Right atrium auricular region (tissue), 2 donors: ENCODE measurements around the gene VPS26B. TPM values are rescaled to one million over a fixed set of nuclear protein-coding genes. Genes with fewer than 3 reads are reported as not detected.

Source experiments
- DNase-seq: peaks from one replicate; pipeline ENCODE4 v3.0.0-alpha.2; 2019; ENCODE audit warnings: low spot score
- H3K27ac ChIP-seq, 2 donors: fragments of 200-600 bp; sonication (generic); 1 replicate in 1 of 2; 2 replicates in 1 of 2; pipeline ENCODE4 v1.5.1; 2016 to 2019
- H3K27me3 ChIP-seq, 2 donors: fragments of 200-600 bp; sonication (generic); one replicate each; pipeline versions ENCODE4 v1.5.1 to v1.6.0; 2017 to 2019
- H3K36me3 ChIP-seq: fragments of 200-600 bp; sonication (generic); one replicate; pipeline ENCODE4 v1.5.1; 2016
- H3K4me1 ChIP-seq, 2 donors: fragments of 200-600 bp; sonication (generic); one replicate each; pipeline versions ENCODE4 v1.5.1 to v1.6.0; 2017 to 2019
- H3K4me3 ChIP-seq, 2 donors: fragments of 200-600 bp; sonication (generic); 1 replicate in 1 of 2; 2 replicates in 1 of 2; pipeline ENCODE4 v1.5.1; 2017 to 2019; ENCODE audit warnings: mild to moderate bottlenecking in 1 of 2, moderate library complexity in 1 of 2
- H3K9me3 ChIP-seq, 2 donors: fragments of 200-600 bp; sonication (generic); one replicate each; pipeline ENCODE4 v1.5.1; 2019
- CTCF ChIP-seq, 2 donors: fragments of 200-600 bp; sonication (generic); IDR thresholded peaks; one replicate each; pipeline ENCODE4 v1.5.1; 2019; ENCODE audit warnings: antibody characterized with exemption in 2 of 2
- total RNA-seq, 2 donors: library from RNA; depleted of rRNA; stranded (reverse); fragments of >200 nt; gene quantifications; one replicate each; pipeline ENCODE4 v1.1.0, GENCODE V29; 2016

The VPS26B gene
- total RNA-seq, 2 donors from 2014 or later = 24.9 to 25.1 TPM

GRCh38 chr11:134264966-134265764, 40.7 kb downstream of the VPS26B start:
- no peak for TF ChIP-seq CTCF (IDR thresholded peaks at IDR 0.05)

GRCh38 chr11:134266440-134266839, 42.0 kb downstream of the VPS26B start:
- H3K27me3 ChIP-seq = no peaks in the 10 kb centered on the region
- peaks cover 24% of the 10 kb centered on the region for H3K36me3 ChIP-seq
- H3K9me3 ChIP-seq = no peaks in the 10 kb centered on the region
- no peak for TF ChIP-seq CTCF (IDR thresholded peaks at IDR 0.05)
- H3K4me3 ChIP-seq = no peak overlapping the region
- H3K27ac ChIP-seq = no peak overlapping the region
- H3K4me1 ChIP-seq = no peaks in the 10 kb centered on the region
- no peak for DNase-seq

More at GRCh38 chr11:134264966-134265764, 40.7 kb downstream of the VPS26B start:
- Histone ChIP-seq H3K27ac (no peak overlapping the region), H3K4me1 (no peaks in the 10 kb centered on the region), H3K27me3 (no peaks in the 10 kb centered on the region), H3K9me3 (no peaks in the 10 kb centered on the region), H3K4me3 (no peak overlapping the region), H3K36me3 (peaks cover 33% of the 10 kb centered on the region)
- DNase-seq = no peak

GRCh38 chr11:134266841-134267251, 42.4 kb downstream of the VPS26B start:
- H3K27me3 ChIP-seq = no peaks in the 10 kb centered on the region
- TF ChIP-seq CTCF (IDR thresholded peaks at IDR 0.05) = no peak
- no peak overlapping the region for H3K27ac ChIP-seq
- H3K4me1 ChIP-seq = no peaks in the 10 kb centered on the region
- DNase-seq = no peak
- no peaks in the 10 kb centered on the region for H3K9me3 ChIP-seq
- no peak overlapping the region for H3K4me3 ChIP-seq
- H3K36me3 ChIP-seq = peaks cover 20% of the 10 kb centered on the region

- Histone ChIP-seq H3K27ac (no peak overlapping the region), H3K27me3 (peaks cover 0 to 3% of the 10 kb centered on the region in 2 donors), H3K36me3 (peaks cover 14% of the 10 kb centered on the region), H3K9me3 (no peaks in the 10 kb centered on the region), H3K4me3 (no peak overlapping the region), H3K4me1 (no peaks in the 10 kb centered on the region)
- TF ChIP-seq CTCF (IDR thresholded peaks at IDR 0.05) = no peak
- no peak for DNase-seq
Measured at GRCh38 chr11:134267461-134267860, 43.0 kb downstream of the VPS26B start.

- Histone ChIP-seq H3K27me3 (peaks cover 2 to 3% of the 10 kb centered on the region in 2 donors), H3K27ac (no peak overlapping the region), H3K4me1 (no peaks in the 10 kb centered on the region), H3K36me3 (peaks cover 9% of the 10 kb centered on the region), H3K4me3 (no peak overlapping the region), H3K9me3 (no peaks in the 10 kb centered on the region)
- no peak for DNase-seq
- no peak for TF ChIP-seq CTCF (IDR thresholded peaks at IDR 0.05)
Measured at GRCh38 chr11:134267966-134268365, 43.5 kb downstream of the VPS26B start.
